Ascending aorta (tissue), 2 donors: Measurements from ENCODE around the gene CNTNAP2. TPM values are rescaled to one million over a fixed set of nuclear protein-coding genes. Genes with fewer than 3 reads are reported as not detected.

ENCODE experiments used
- DNase-seq, 2 donors: peaks; one replicate each; pipeline ENCODE4 v3.0.0-alpha.2; 2019; ENCODE audit warnings: low spot score in 2 of 2
- H3K27ac ChIP-seq, 2 donors: fragments of 200-600 bp; sonication (generic); one replicate each; pipeline ENCODE4 v1.5.1; 2016 to 2017; ENCODE audit warnings: mild to moderate bottlenecking in 1 of 2
- H3K27me3 ChIP-seq: fragments of 200-600 bp; sonication (generic); one replicate; pipeline ENCODE4 v1.5.1; 2017
- H3K36me3 ChIP-seq, 2 donors: fragments of 200-600 bp; sonication (generic); one replicate each; pipeline ENCODE4 v1.5.1; 2016
- H3K4me1 ChIP-seq, 2 donors: fragments of 200-600 bp; sonication (generic); one replicate each; pipeline ENCODE4 v1.5.1; 2016 to 2017; ENCODE audit warnings: mild to moderate bottlenecking in 1 of 2
- H3K4me3 ChIP-seq, 2 donors: fragments of 200-600 bp; sonication (generic); one replicate each; pipeline ENCODE4 v1.5.1; 2016 to 2017; ENCODE audit warnings: mild to moderate bottlenecking in 1 of 2
- H3K9me3 ChIP-seq, 2 donors: fragments of 200-600 bp; sonication (generic); one replicate each; pipeline ENCODE4 v1.5.1; 2016
- intact Hi-C: fragments of 100-400 bp; cut with DNase I; formaldehyde crosslinking; loops from one replicate; pipeline ENCODE4 v1.15.1; 2023
- total RNA-seq: library from RNA; depleted of rRNA; stranded (reverse); fragments of >200 nt; gene quantifications from one replicate; pipeline ENCODE4 v1.1.0, GENCODE V29; 2016
- TF ChIP-seq, protein P1 (sequence below), 3 experiments: fragments of 200-600 bp in 2 of 3; fragments of 450-650 bp in 1 of 3; sonication (generic) in 2 of 3; IDR thresholded peaks; one replicate each; pipeline ENCODE4 v1.5.1; 2016 to 2019; ENCODE audit warnings: antibody characterized with exemption in 3 of 3, mild to moderate bottlenecking in 1 of 3, moderate library complexity in 1 of 3

CNTNAP2 gene
- total RNA-seq, 1 donor from 2014 or later = not detected

DNA sequence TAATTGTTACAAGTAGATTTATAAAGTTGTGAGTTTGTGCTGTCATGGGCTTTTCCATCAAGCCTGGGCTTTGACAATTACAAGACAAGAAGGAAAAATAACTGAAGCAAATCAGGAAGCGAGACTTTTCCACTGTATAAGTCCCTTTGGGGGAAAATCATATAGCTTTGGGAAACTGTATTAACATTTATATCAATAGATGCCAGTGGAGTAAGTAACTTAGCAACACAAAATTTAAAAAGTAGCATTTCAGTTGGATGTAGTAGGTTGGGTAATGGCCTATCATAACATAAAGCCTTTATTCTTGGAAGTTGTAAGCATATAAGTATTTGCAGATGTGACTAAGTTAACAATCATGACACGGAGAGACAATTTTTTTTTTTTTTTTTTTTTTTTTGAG, 931.1 kb downstream of the CNTNAP2 start:
- Histone ChIP-seq H3K9me3 (no peaks in the 10 kb centered on the region), H3K4me1 (no peaks in the 10 kb centered on the region), H3K27ac (no peak overlapping the region), H3K27me3 (no peaks in the 10 kb centered on the region), H3K36me3 (no peaks in the 10 kb centered on the region), H3K4me3 (no peak overlapping the region)
- no peak for DNase-seq
- intact Hi-C loops = no loop called here
- TF ChIP-seq, protein P1, sequence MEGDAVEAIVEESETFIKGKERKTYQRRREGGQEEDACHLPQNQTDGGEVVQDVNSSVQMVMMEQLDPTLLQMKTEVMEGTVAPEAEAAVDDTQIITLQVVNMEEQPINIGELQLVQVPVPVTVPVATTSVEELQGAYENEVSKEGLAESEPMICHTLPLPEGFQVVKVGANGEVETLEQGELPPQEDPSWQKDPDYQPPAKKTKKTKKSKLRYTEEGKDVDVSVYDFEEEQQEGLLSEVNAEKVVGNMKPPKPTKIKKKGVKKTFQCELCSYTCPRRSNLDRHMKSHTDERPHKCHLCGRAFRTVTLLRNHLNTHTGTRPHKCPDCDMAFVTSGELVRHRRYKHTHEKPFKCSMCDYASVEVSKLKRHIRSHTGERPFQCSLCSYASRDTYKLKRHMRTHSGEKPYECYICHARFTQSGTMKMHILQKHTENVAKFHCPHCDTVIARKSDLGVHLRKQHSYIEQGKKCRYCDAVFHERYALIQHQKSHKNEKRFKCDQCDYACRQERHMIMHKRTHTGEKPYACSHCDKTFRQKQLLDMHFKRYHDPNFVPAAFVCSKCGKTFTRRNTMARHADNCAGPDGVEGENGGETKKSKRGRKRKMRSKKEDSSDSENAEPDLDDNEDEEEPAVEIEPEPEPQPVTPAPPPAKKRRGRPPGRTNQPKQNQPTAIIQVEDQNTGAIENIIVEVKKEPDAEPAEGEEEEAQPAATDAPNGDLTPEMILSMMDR (IDR thresholded peaks at IDR 0.05) = no peak

GRCh38 chr7:147048864-147049263, 932.3 kb downstream of the CNTNAP2 start:
- TF ChIP-seq, protein P1 (IDR thresholded peaks at IDR 0.05) = no peak
- no peaks in the 10 kb centered on the region for H3K36me3 ChIP-seq
- no peaks in the 10 kb centered on the region for H3K27me3 ChIP-seq
- intact Hi-C loops = no loop called here
- no peak overlapping the region for H3K27ac ChIP-seq
- no peaks in the 10 kb centered on the region for H3K9me3 ChIP-seq
- no peaks in the 10 kb centered on the region for H3K4me1 ChIP-seq
- H3K4me3 ChIP-seq = no peak overlapping the region
- no peak for DNase-seq

- H3K4me3 ChIP-seq = no peak overlapping the region
- H3K36me3 ChIP-seq = no peaks in the 10 kb centered on the region
- H3K9me3 ChIP-seq = no peaks in the 10 kb centered on the region
- no peaks in the 10 kb centered on the region for H3K4me1 ChIP-seq
- TF ChIP-seq, protein P1 (IDR thresholded peaks at IDR 0.05) = no peak
- no peaks in the 10 kb centered on the region for H3K27me3 ChIP-seq
- DNase-seq = no peak
- intact Hi-C loops = no loop called here
- no peak overlapping the region for H3K27ac ChIP-seq
These were observed 936.2 kb downstream of the CNTNAP2 start for GRCh38 chr7:147052818-147053217.

- H3K36me3 ChIP-seq = no peaks in the 10 kb centered on the region
- H3K27me3 ChIP-seq = no peaks in the 10 kb centered on the region
- no peak overlapping the region for H3K4me3 ChIP-seq
- TF ChIP-seq, protein P1 (IDR thresholded peaks at IDR 0.05) = no peak
- H3K27ac ChIP-seq = no peak overlapping the region
- intact Hi-C loops = no loop called here
- H3K4me1 ChIP-seq = no peaks in the 10 kb centered on the region
- H3K9me3 ChIP-seq = no peaks in the 10 kb centered on the region
- no peak for DNase-seq
These were observed 937.1 kb downstream of the CNTNAP2 start for GRCh38 chr7:147053746-147054145.

GRCh38 chr7:147060070-147060469, 943.5 kb downstream of the CNTNAP2 start:
- Histone ChIP-seq H3K9me3 (no peaks in the 10 kb centered on the region), H3K4me3 (no peak overlapping the region), H3K27ac (no peak overlapping the region), H3K27me3 (no peaks in the 10 kb centered on the region), H3K36me3 (no peaks in the 10 kb centered on the region), H3K4me1 (no peaks in the 10 kb centered on the region)
- intact Hi-C loops = no loop called here
- TF ChIP-seq, protein P1 (IDR thresholded peaks at IDR 0.05) = no peak
- no peak for DNase-seq

- no peaks in the 10 kb centered on the region for H3K4me1 ChIP-seq
- H3K36me3 ChIP-seq = no peaks in the 10 kb centered on the region
These were observed 946.3 kb downstream of the CNTNAP2 start for GRCh38 chr7:147062897-147063296.

More at GRCh38 chr7:147062897-147063296, 946.3 kb downstream of the CNTNAP2 start:
- Histone ChIP-seq H3K27ac (no peak overlapping the region), H3K4me3 (no peak overlapping the region), H3K27me3 (no peaks in the 10 kb centered on the region), H3K9me3 (no peaks in the 10 kb centered on the region)
- no peak for DNase-seq
- TF ChIP-seq, protein P1 (IDR thresholded peaks at IDR 0.05) = no peak
- intact Hi-C loops = no loop called here
